Stimulated activated CD4-positive, alpha-beta T cell treated with anti-CD3 and anti-CD28 coated beads, Interleukin-2, amount 100 ng/mL, for 4 hours (primary cell): ENCODE measurements around the gene CCR8.
"Not testable (repeated sequence)": the region's sequence is repeated elsewhere in the genome, so short reads cannot be mapped to it uniquely, and the experiment has no call there.

Experiments used
- DNase-seq: peaks from one replicate; pipeline ENCODE4 v3.0.0-alpha.2; 2020; ENCODE audit warnings: low read depth

The CCR8 gene

GRCh38 chr3:39349080-39349479 lies 19.6 kb downstream of the CCR8 start:
- no peak for DNase-seq

- no peak for DNase-seq
These were observed 21.2 kb downstream of the CCR8 start for GRCh38 chr3:39350714-39351113.

- not testable (repeated sequence) for DNase-seq
These were observed 21.6 kb downstream of the CCR8 start for GRCh38 chr3:39351134-39351533.

GRCh38 chr3:39353168-39353927 lies 23.8 kb downstream of the CCR8 start:
- not testable (repeated sequence) for DNase-seq

- no peak for DNase-seq
These were observed 28.8 kb downstream of the CCR8 start for GRCh38 chr3:39358333-39358732.

- peak; percentile 13 for DNase-seq
These were observed 31.9 kb downstream of the CCR8 start for GRCh38 chr3:39361252-39361927.

GRCh38 chr3:39362192-39362591 lies 32.7 kb downstream of the CCR8 start:
- no peak for DNase-seq

- no peak for DNase-seq
These were observed 33.3 kb downstream of the CCR8 start for GRCh38 chr3:39362812-39363211.

GRCh38 chr3:39370450-39370849 lies 40.9 kb downstream of the CCR8 start:
- not testable (repeated sequence) for DNase-seq

GRCh38 chr3:39372833-39373232 lies 43.3 kb downstream of the CCR8 start:
- DNase-seq: no peak

GRCh38 chr3:39376959-39377634 lies 47.6 kb downstream of the CCR8 start:
- no peak for DNase-seq

- peak; percentile 42 for DNase-seq
These were observed 48.6 kb downstream of the CCR8 start for GRCh38 chr3:39378088-39378487.

GRCh38 chr3:39378957-39379777 lies 49.7 kb downstream of the CCR8 start:
- no peak for DNase-seq

- no peak for DNase-seq
These were observed 50.3 kb downstream of the CCR8 start for GRCh38 chr3:39379778-39380155.

GRCh38 chr3:39381432-39381831 lies 51.9 kb downstream of the CCR8 start:
- no peak for DNase-seq
